A673 (cell line): ENCODE data around the gene UCN. TPM values are rescaled to one million over a fixed set of nuclear protein-coding genes. Genes with fewer than 3 reads are reported as not detected.

Experiments used
- BruUV-seq: library from RNA; stranded (reverse); fragments of 400-500 nt; replicated peaks from 2 replicates; lab custom pipeline; 2021; lab: Mats Ljungman, UMichigan
- CTCF ChIA-PET: fragments of 300-600 bp; sonication (Branson Sonifier 250); formaldehyde crosslinking; loops from one replicate; lab custom pipeline; 2022; ENCODE audit warnings: antibody characterized with exemption; lab: Charles Lee
- POLR2A ChIA-PET: fragments of 300-600 bp; sonication (Branson Sonifier 250); formaldehyde crosslinking; loops from one replicate; lab custom pipeline; 2022; ENCODE audit warnings: antibody characterized with exemption; ENCODE audit not compliant: low non-redundant PET; lab: Charles Lee
- DNase-seq: peaks from one replicate; pipeline ENCODE4 v3.0.0-alpha.2; 2015; ENCODE audit warnings: low spot score
- H3K27ac ChIP-seq: fragments of 200-600 bp; sonication (generic); 2 replicates; pipeline ENCODE4 v1.5.1; 2016; ENCODE audit warnings: mixed run types, low read depth, mild to moderate bottlenecking, mixed read lengths, antibody characterized with exemption, low read length; ENCODE audit not compliant: poor library complexity, severe bottlenecking
- H3K27me3 ChIP-seq: fragments of 200-600 bp; sonication (generic); replicated peaks from 2 replicates; pipeline ENCODE4 v1.6.1; 2017; ENCODE audit warnings: mixed run types, low read depth, mild to moderate bottlenecking, mixed read lengths, antibody characterized with exemption, low read length; ENCODE audit not compliant: insufficient read depth, poor library complexity
- H3K36me3 ChIP-seq: fragments of 200-600 bp; sonication (generic); 2 replicates; pipeline ENCODE4 v1.6.1; 2016; ENCODE audit warnings: mixed run types, mild to moderate bottlenecking, mixed read lengths, antibody characterized with exemption, low read length; ENCODE audit not compliant: insufficient read depth, poor library complexity, severe bottlenecking
- H3K4me1 ChIP-seq: fragments of 200-600 bp; sonication (generic); 2 replicates; pipeline ENCODE4 v1.6.1; 2017; ENCODE audit warnings: mixed run types, mild to moderate bottlenecking, mixed read lengths, antibody characterized with exemption, low read length; ENCODE audit not compliant: insufficient read depth, poor library complexity, severe bottlenecking
- H3K4me3 ChIP-seq: fragments of 200-600 bp; sonication (generic); 2 replicates; pipeline ENCODE4 v1.5.1; 2016; ENCODE audit warnings: low read depth, mixed run types, mild to moderate bottlenecking, mixed read lengths, low read length; ENCODE audit not compliant: poor library complexity, severe bottlenecking
- H3K9me3 ChIP-seq: fragments of 200-600 bp; sonication (generic); 2 replicates; pipeline ENCODE4 v1.6.1; 2016; ENCODE audit warnings: mixed run types, low read depth, mild to moderate bottlenecking, mixed read lengths, antibody characterized with exemption, low read length; ENCODE audit not compliant: poor library complexity, severe bottlenecking
- CTCF ChIP-seq: fragments of 300-800, 200-600 bp; sonication (generic); conservative IDR thresholded peaks from 2 replicates; pipeline ENCODE4 v1.5.1; 2017; ENCODE audit warnings: low read depth, mild to moderate bottlenecking, antibody characterized with exemption, low read length, moderate library complexity, mixed read lengths
- EZH2 ChIP-seq: fragments of 200-600 bp; sonication (generic); IDR thresholded peaks from 2 replicates; pipeline ENCODE4 v1.6.1; 2017; ENCODE audit warnings: borderline replicate concordance, low read depth, mild to moderate bottlenecking, mixed read lengths, antibody characterized with exemption, low read length; ENCODE audit not compliant: poor library complexity, severe bottlenecking
- intact Hi-C: fragments of 100-400 bp; cut with micrococcal nuclease; formaldehyde crosslinking; loops from one replicate; pipeline ENCODE4 v1.10.0; 2022; ENCODE audit not compliant: unreplicated experiment
- total RNA-seq: library from RNA; stranded (reverse); gene quantifications from 2 replicates; pipeline ENCODE4 v1.2.3, GENCODE V29; 2021

The UCN gene
- total RNA-seq, 1 experiment from 2014 or later, result 0.64 TPM

- ChIA-PET POLR2A (no interaction called here), CTCF (interaction anchor here (0.7 kb wide), 1 partner anchor 11 kb away, joined by 10 read pairs; no protein-coding TSS in a partner anchor)
- BruUV-seq, result no TSS peak
- no peaks in the 10 kb centered on the region for H3K27me3 ChIP-seq
- intact Hi-C loops, result no loop called here
- DNase-seq, result no peak
- H3K9me3 ChIP-seq, result no peaks in the 10 kb centered on the region
- H3K4me3 ChIP-seq, result no peak overlapping the region
- no peak for TF ChIP-seq CTCF
- TF ChIP-seq EZH2, result no peak
- peaks cover 11% of the 10 kb centered on the region for H3K4me1 ChIP-seq
- no peaks in the 10 kb centered on the region for H3K36me3 ChIP-seq
- no peak overlapping the region for H3K27ac ChIP-seq
Observed at GRCh38 chr2:27294928-27295327, 13.3 kb downstream of the UCN start.

GRCh38 chr2:27291865-27292264 is 16.4 kb downstream of the UCN start:
- no TSS peak for BruUV-seq
- no peak for DNase-seq

DNA sequence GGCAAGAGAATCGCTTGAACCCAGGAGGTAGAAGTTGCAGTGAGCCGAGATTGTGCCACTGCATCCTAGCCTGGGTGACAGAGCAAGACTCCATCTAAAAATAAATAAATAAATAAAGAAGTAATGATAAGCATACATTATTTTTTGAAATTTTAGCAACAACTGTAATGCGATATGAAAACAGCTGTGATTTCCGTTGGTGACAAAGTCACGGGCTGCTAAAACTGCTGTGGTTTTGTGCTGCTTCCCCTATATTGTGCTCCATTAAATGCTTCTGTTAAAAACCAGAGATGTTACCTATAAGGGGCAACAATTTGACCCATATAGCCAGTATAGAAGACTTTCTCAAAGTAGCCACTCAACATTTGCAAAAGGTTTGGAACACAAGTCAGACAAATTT is 17.7 kb downstream of the UCN start:
- H3K27ac ChIP-seq, result no peak overlapping the region
- TF ChIP-seq CTCF (no peak), EZH2 (no peak)
- DNase-seq, result no peak
- ChIA-PET CTCF (no interaction called here), POLR2A (no interaction called here)
- H3K4me3 ChIP-seq, result no peak overlapping the region
- intact Hi-C loops, result no loop called here
- no peaks in the 10 kb centered on the region for H3K9me3 ChIP-seq
- H3K27me3 ChIP-seq, result no peaks in the 10 kb centered on the region
- no peaks in the 10 kb centered on the region for H3K36me3 ChIP-seq
- H3K4me1 ChIP-seq, result peaks cover 16% of the 10 kb centered on the region
- BruUV-seq, result no TSS peak

More at GRCh38 chr2:27291865-27292264, 16.4 kb downstream of the UCN start:
- Histone ChIP-seq H3K4me3 (no peak overlapping the region), H3K27ac (no peak overlapping the region), H3K4me1 (peaks cover 16% of the 10 kb centered on the region), H3K27me3 (no peaks in the 10 kb centered on the region), H3K36me3 (no peaks in the 10 kb centered on the region), H3K9me3 (no peaks in the 10 kb centered on the region)
- CTCF ChIA-PET, result interaction anchor here (0.5 to 0.6 kb wide), 2 partner anchors 30 to 332 kb away, joined by 3 to 11 read pairs; no protein-coding TSS in a partner anchor
- POLR2A ChIA-PET, result no interaction called here
- TF ChIP-seq CTCF, result no peak; the same call in 1 of the 2 replicates
- TF ChIP-seq EZH2, result no peak
- intact Hi-C loops, result no loop called here
